GM10266 (cell line): ENCODE data around the gene OSTC.

ENCODE experiments used
- DNase-seq: peaks from one replicate; pipeline ENCODE4 v3.0.0; 2012; ENCODE audit errors: extremely low spot score
- TF ChIP-seq, protein P1 (sequence below): IDR thresholded peaks from 2 replicates; pipeline ENCODE4 v1.5.1; 2012; ENCODE audit warnings: mild to moderate bottlenecking, low read depth; ENCODE audit not compliant: control insufficient read depth, insufficient read depth; ENCODE audit errors: missing control alignments

OSTC gene

DNA sequence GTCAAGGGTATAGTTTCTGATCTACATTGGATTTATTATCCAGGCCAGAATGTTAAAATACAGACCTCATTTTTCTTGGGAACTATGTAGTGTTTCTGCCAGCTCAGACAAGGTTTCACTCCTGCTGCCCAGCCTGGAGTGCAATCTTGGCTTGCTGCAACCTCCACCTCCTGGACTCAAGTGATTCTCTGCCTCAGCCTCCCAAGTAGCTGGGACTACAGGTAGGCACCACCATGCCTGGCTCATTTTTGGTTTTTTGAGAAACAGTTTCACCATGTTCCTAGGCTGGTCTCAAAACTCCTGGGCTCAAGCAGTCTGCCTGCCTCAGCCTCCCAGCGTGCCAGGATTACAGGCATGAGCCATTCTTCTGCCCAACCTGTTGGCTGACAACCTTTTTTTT is 24.3 kb upstream of the OSTC start:
- no peak for DNase-seq
- TF ChIP-seq, protein P1, sequence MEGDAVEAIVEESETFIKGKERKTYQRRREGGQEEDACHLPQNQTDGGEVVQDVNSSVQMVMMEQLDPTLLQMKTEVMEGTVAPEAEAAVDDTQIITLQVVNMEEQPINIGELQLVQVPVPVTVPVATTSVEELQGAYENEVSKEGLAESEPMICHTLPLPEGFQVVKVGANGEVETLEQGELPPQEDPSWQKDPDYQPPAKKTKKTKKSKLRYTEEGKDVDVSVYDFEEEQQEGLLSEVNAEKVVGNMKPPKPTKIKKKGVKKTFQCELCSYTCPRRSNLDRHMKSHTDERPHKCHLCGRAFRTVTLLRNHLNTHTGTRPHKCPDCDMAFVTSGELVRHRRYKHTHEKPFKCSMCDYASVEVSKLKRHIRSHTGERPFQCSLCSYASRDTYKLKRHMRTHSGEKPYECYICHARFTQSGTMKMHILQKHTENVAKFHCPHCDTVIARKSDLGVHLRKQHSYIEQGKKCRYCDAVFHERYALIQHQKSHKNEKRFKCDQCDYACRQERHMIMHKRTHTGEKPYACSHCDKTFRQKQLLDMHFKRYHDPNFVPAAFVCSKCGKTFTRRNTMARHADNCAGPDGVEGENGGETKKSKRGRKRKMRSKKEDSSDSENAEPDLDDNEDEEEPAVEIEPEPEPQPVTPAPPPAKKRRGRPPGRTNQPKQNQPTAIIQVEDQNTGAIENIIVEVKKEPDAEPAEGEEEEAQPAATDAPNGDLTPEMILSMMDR, result no peak

GRCh38 chr4:108628411-108628810 is 22.0 kb upstream of the OSTC start:
- TF ChIP-seq, protein P1, result no peak
- no peak for DNase-seq

- DNase-seq, result no peak
- TF ChIP-seq, protein P1, result no peak
Measured at GRCh38 chr4:108635070-108635655, 15.2 kb upstream of the OSTC start.

GRCh38 chr4:108636246-108636645 is 14.2 kb upstream of the OSTC start:
- DNase-seq, result no peak

GRCh38 chr4:108637856-108638255 is 12.5 kb upstream of the OSTC start:
- no peak for DNase-seq
- TF ChIP-seq, protein P1, result no peak

More at GRCh38 chr4:108636246-108636645, 14.2 kb upstream of the OSTC start:
- TF ChIP-seq, protein P1, result no peak

DNA sequence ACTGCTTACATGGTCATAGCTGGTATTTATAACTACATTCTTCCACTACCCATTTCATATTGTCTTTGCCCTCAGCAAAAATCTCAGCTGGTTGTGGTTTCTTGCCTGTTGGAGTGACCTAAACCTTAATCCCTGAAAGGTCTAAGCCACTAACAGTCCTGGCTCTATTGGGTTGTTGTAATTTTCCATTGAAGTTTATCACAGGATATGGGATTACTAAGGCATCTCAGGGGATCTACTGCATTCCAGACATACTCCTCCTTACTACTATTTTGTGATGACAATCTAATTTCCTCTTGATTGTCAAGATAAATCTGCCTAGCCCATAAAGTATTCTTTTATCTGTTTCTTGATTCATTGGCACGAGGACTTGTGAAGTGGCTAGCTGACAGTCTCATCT is 6.2 kb upstream of the OSTC start:
- TF ChIP-seq, protein P1, result no peak
- no peak for DNase-seq

DNA sequence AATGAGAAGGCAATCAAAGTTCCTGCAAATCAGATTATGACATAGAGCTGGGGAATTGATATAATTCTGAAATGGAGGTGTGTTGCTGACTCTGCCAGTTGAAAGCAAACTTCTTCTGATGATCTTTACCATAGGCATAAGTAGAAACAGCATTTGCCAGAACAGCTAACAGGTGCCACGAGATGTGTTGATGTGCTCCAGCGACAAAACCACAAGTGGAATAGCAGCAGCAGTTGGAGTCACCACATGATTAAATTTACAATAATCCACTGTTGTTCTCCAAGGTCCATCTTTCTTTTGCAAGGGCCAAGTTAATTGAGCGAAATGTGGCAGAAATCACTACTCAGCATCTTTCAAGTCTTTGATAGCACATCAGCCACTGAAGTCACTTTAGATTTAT is 3.7 kb upstream of the OSTC start:
- no peak for DNase-seq
- TF ChIP-seq, protein P1, result no peak
